Heart right ventricle (tissue), 16 donors: Measurements from ENCODE around the gene PAQR8. TPM values are rescaled to one million over a fixed set of nuclear protein-coding genes. Genes with fewer than 3 reads are reported as not detected.

Source experiments
- ATAC-seq, 8 donors: fragments of 200-7000 bp; cut with Tn5 transposase; one replicate each; pipeline ENCODE4 v1.9.1; 2020; ENCODE audit warnings: mild to moderate bottlenecking in 8 of 8, moderate library complexity in 8 of 8, moderate number of reproducible peaks in 1 of 8
- DNase-seq, 2 donors: peaks; one replicate each; pipeline ENCODE4 v3.0.0-alpha.2; 2020
- H3K27ac ChIP-seq, 10 donors: fragments of 200-600 bp; sonication (generic) in 2 of 10; one replicate each; pipeline versions ENCODE4 v1.5.0 to v1.8.0; 2020 to 2022; ENCODE audit warnings: mild to moderate bottlenecking in 3 of 10
- H3K27me3 ChIP-seq, 7 donors: fragments of 200-600 bp; one replicate each; pipeline ENCODE4 v1.8.0; 2021 to 2022; ENCODE audit warnings: mild to moderate bottlenecking in 2 of 7
- H3K36me3 ChIP-seq, 9 donors: fragments of 200-600 bp; sonication (generic) in 1 of 9; one replicate each; pipeline versions ENCODE4 v1.5.0 to v1.8.0; 2020 to 2022; ENCODE audit warnings: mild to moderate bottlenecking in 2 of 9
- H3K4me1 ChIP-seq, 9 donors: fragments of 200-600 bp; sonication (generic) in 1 of 9; one replicate each; pipeline versions ENCODE4 v1.5.0 to v1.8.0; 2020 to 2022; ENCODE audit warnings: mild to moderate bottlenecking in 4 of 9
- H3K4me3 ChIP-seq, 10 donors: fragments of 200-600 bp; sonication (generic) in 2 of 10; one replicate each; pipeline versions ENCODE4 v1.5.0 to v1.8.0; 2020 to 2022; ENCODE audit warnings: mild to moderate bottlenecking in 7 of 10, moderate library complexity in 2 of 10
- H3K9me3 ChIP-seq, 11 donors: fragments of 200-600 bp in 10 of 11; sonication (generic) in 2 of 11; one replicate each; pipeline versions ENCODE4 v1.5.0 to v1.8.0; 2013 to 2022; ENCODE audit warnings: mild to moderate bottlenecking in 2 of 11, control low read depth in 1 of 11, moderate library complexity in 1 of 11
- CTCF ChIP-seq, 9 donors: fragments of 200-600 bp; sonication (generic) in 2 of 9; IDR thresholded peaks; one replicate each; pipeline versions ENCODE4 v1.5.0 to v1.8.0; 2021 to 2022; ENCODE audit warnings: antibody characterized with exemption in 9 of 9, mild to moderate bottlenecking in 5 of 9, moderate library complexity in 1 of 9
- WGBS, 2 donors: extraction: QIAGEN DNeasy Blood & Tissue Kit; methylation state at CpG; one replicate each; pipeline ENCODE4 v1.1.7; 2013; ENCODE audit warnings: inconsistent platforms in 1 of 2; 5-methylcytosine and 5-hydroxymethylcytosine counted together
- intact Hi-C, 10 donors: fragments of 100-400 bp; cut with DNase I; formaldehyde crosslinking; loops; one replicate each; pipeline versions ENCODE4 v1.11.1 to v1.14.2; 2022
- polyA plus RNA-seq, 2 donors: library from polyadenylated mRNA; stranded (reverse); fragments of 200-250 nt; gene quantifications; one replicate each; pipeline ENCODE4 v1.2.3, GENCODE V29; 2013
- total RNA-seq, 10 donors: library from RNA; stranded (reverse); fragmentation: NEBNext Ultra II Directional in 3 of 10; extraction: Animal tissue kit (Norgen Biotek cat#: 25700) in 3 of 10; gene quantifications; one replicate each; pipeline versions ENCODE4 v1.2.1 to v1.2.4, GENCODE V29; 2021 to 2023
- donor health status: Arrhythmogenic right ventricular cardiomyopathy.
- donor health status: ischemic (EF 13 %, LVEDD 7.1; RV severe dilation, severe dysfunction).
- donor health status: healthy with polysubstance abuse.
- donor health status: DM: no; HTN: yes; CAD: no.
- donor health status: DM: no; HTN: no; CAD: no.
- donor health status: ischemic (EF 25% LVEDD 6.9; RV normal size, moderate dysfunction).
- donor health status: ischemic (EF 25% LVEDD 5.7; RV mildly dilated, moderate dysfunction).
- donor health status: healthy.
- donor health status: DM: yes; HTN: yes; CAD: no.
- donor health status: Ischemic cardiomyopathy.
- donor health status: ischemic (EF 35%, LVEDD 5.7; RV mildly dilated, moderate dysfunction).
- donor health status: nonischemic (EF 11% LVEDD 7.7; RV severe dilation, severe dysfunction).
- donor health status: DM: yes; HTN: yes; CAD: no.
- donor health status: PGD.
- donor health status: ischemic (EF 29% LVEDD 5.4; RV normal size, mild dysfunction).
- donor health status: nonischemic (EF 23%, LVEDD 6.1; RV moderate dilation, normal function).

Gene PAQR8
- total and polyA plus RNA-seq, 12 donors: 1.0 to 6.3 (median 2.8) TPM

DNA sequence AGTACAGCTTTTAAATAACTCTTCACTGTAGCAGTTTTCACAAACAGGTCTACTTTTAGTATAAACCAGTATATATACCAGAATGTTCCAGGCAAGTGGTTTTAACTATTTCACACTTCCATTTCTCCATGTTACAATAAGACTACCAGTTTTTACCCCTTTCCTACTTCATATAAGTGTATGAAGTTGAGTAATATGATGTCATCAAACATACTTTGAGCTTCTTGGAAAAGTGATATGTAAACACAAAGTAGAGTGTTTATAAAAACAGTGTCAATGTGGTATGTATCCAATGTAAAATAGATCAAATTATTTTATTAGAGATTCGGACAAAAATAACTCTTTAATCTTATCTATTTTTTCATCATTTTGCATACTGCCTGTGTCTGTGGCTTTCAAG is 2.5 kb upstream of the PAQR8 start:
- H3K36me3 ChIP-seq: no peaks in the 10 kb centered on the region
- 79 to 90% methylated on average over 1 of the region's 1 CpG for WGBS, 2 donors
- H3K27me3 ChIP-seq: peaks cover 0 to 3% (median 0%) of the 10 kb centered on the region in 7 donors
- H3K4me1 ChIP-seq: peaks cover 0 to 34% (median 17%) of the 10 kb centered on the region in 9 donors
- intact Hi-C loops: no loop called here
- no peak overlapping the region for H3K27ac ChIP-seq
- DNase-seq (no peak), ATAC-seq (no peak)
- TF ChIP-seq CTCF (IDR thresholded peaks at IDR 0.05): no peak
- H3K4me3 ChIP-seq: no peak overlapping the region
- H3K9me3 ChIP-seq: no peaks in the 10 kb centered on the region

DNA sequence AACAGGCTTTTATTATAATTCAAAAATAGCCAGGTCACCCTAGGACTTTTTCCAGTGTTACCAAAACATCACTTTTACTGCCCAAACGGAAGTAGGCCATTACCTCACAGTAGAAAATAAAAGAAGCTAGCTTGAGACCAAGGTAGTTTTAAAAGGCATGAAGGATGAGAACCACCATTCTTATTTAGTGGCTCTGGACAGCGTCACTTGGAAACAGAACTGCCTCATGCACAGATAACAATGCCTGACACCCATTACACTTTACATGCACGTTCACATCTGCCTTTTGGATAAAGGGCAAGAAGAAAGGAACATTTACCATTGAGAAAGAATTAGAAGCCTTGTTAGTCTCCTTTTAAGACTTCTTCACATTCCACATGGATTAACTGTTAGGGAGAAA is 1.9 kb upstream of the PAQR8 start:
- 53 to 69% methylated on average over 3 of the region's 3 CpGs for WGBS, 2 donors
- ATAC-seq (no peak), DNase-seq (no peak)
- Histone ChIP-seq H3K27me3 (no peaks in the 10 kb centered on the region), H3K4me3 (no peak overlapping the region), H3K36me3 (no peaks in the 10 kb centered on the region), H3K9me3 (no peaks in the 10 kb centered on the region), H3K4me1 (peaks cover 0 to 36% (median 17%) of the 10 kb centered on the region in 9 donors), H3K27ac (peak overlapping the region in 1 of 10 donors; percentile 29)
- TF ChIP-seq CTCF (IDR thresholded peaks at IDR 0.05): no peak
- intact Hi-C loops: loop anchor here in 4 of 10 donors (5.0 kb wide), 3 partner anchors 37 to 78 kb away; partner anchors contain the start of gene MCM3 (in 1 of the 4)

DNA sequence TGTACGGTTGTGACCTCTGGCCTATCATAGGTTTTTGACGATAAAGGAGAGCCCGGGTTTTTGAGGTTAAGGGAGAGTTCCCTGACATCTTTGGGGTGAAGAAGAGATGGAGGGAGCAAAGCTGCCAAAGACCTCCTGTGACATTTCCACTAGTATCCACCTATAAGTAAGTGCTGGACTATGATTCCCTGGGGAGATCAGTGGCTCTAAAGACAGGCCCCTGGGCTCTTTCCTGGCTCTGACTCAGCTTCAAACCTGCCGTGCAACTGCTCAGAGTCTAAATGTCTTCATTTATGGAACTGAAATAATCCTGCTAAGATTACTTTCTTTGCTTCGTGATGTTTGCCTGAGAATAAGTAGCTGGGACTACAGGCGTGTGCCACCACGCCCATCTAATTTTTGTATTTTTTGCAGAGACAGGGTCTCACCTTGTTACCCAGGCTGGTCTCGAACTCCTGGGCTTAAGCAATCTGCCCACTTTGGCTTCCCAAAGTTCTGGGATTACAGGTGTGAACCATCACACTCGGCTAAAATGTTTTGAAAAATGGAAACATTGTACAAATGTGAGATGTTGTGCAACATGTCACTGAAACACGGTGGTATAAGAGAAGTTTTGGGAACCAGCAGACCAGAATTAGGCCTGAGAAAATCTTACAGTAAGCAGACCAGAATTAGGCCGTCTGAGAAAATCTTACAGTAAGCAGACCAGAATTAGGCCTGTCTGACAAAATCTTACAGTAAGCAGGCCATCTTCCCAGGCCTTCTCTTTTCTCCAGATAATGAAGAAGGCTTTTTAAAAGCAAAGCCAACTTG is 1.1 kb upstream of the PAQR8 start:
- H3K36me3 ChIP-seq: no peaks in the 10 kb centered on the region
- ATAC-seq (no peak), DNase-seq (no peak)
- H3K27me3 ChIP-seq: no peaks in the 10 kb centered on the region
- 82 to 83% methylated on average over 11 of the region's 11 CpGs for WGBS, 2 donors
- TF ChIP-seq CTCF (IDR thresholded peaks at IDR 0.05): no peak
- peaks cover 0 to 36% (median 17%) of the 10 kb centered on the region in 9 donors for H3K4me1 ChIP-seq
- no peaks in the 10 kb centered on the region for H3K9me3 ChIP-seq
- H3K4me3 ChIP-seq: peak overlapping the region in 5 of 10 donors; percentile 77 to 92 (median 87)
- intact Hi-C loops: loop anchor here in 4 of 10 donors (5.0 kb wide), 3 partner anchors 36 to 79 kb away; partner anchors contain the start of gene MCM3 (in 1 of the 4)
- peak overlapping the region; percentile 66 to 93 (median 80) for H3K27ac ChIP-seq

- no peaks in the 10 kb centered on the region for H3K36me3 ChIP-seq
- no peaks in the 10 kb centered on the region for H3K27me3 ChIP-seq
- H3K4me1 ChIP-seq: peaks cover 0 to 36% (median 17%) of the 10 kb centered on the region in 9 donors
- DNase-seq: peak; percentile 22 to 36
- H3K4me3 ChIP-seq: peak overlapping the region in 9 of 10 donors; percentile 73 to 93 (median 91)
- WGBS, 2 donors: 13 to 14% methylated on average over 18 of the region's 18 CpGs
- no peak for TF ChIP-seq CTCF (IDR thresholded peaks at IDR 0.05)
- H3K27ac ChIP-seq: peak overlapping the region; percentile 66 to 93 (median 80)
- intact Hi-C loops: loop anchor here in 4 of 10 donors (5.0 kb wide), 3 partner anchors 36 to 79 kb away; partner anchors contain the start of gene MCM3 (in 1 of the 4)
- ATAC-seq: peak; percentile 13 to 71 (median 63)
- H3K9me3 ChIP-seq: no peaks in the 10 kb centered on the region
Measured at GRCh38 chr6:52361414-52361944, 472 bp upstream of the PAQR8 start.
